Activated CD8-positive, alpha-beta memory T cell treated with anti-CD3 and anti-CD28 coated beads for 1 hour (primary cell): ENCODE results near the gene HYI.

Experiments used
- DNase-seq, 2 donors: peaks; one replicate each; pipeline ENCODE4 v3.0.0-alpha.2; 2020; ENCODE audit warnings: low read depth in 1 of 2; ENCODE audit errors: extremely low read depth in 1 of 2

The HYI gene

DNA sequence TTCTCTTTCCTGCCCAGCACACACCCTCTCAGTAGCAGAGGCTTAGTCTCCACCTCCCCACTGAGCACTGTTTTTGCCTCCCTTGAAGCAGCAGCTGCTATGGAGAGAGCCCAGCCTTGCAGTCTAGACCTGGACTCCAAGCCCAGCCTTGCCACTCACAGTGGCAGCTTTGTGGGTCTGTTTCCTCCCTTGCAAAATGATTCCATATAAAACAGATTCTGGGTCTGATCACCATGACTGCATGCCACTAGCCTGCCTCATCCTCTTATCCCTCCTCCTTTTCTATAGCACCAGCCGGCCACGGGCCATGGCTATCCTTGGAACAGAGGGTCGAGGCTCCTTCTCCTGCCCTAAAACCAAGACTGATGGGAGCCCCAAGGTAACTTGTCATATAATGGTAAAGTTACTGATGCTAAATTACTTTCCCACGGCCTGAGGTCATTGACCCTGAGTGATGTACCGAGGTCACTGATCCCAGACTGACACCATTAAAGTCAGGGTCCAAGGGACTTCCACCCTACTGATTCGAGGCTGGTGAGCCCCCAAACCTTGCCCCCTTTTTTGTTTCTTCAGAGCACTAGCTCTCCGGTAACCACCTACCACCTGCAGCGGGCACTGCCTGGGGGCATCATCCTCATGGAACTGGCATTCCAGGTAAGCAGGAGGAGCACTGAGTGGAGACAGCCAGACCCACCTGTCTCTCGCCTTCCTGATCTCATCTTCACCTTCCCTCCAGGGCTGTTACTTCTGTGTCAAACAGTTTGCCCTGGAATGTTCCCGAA, 7.9 kb downstream of the HYI start:
- DNase-seq, result no peak

DNA sequence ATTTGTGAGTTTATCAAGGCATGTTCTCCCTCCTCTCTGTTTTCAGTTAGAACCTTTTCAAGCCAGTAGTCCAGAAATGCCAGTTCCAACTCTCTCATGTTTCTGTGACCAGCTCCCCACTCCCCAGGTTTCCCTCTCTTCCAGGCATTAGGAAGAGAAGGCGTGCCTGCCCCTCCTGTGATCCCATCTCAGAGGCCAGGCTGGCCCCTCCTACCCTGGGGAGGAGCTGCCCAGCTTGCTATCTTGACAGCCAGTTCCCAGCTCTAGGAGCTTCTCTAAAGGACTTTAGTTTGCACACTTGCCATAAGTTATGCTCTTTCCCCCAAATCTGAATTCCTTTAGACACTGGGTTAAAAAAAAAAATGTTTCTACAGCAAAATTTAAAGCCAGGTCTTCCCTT, 8.9 kb downstream of the HYI start:
- DNase-seq, result no peak

DNA sequence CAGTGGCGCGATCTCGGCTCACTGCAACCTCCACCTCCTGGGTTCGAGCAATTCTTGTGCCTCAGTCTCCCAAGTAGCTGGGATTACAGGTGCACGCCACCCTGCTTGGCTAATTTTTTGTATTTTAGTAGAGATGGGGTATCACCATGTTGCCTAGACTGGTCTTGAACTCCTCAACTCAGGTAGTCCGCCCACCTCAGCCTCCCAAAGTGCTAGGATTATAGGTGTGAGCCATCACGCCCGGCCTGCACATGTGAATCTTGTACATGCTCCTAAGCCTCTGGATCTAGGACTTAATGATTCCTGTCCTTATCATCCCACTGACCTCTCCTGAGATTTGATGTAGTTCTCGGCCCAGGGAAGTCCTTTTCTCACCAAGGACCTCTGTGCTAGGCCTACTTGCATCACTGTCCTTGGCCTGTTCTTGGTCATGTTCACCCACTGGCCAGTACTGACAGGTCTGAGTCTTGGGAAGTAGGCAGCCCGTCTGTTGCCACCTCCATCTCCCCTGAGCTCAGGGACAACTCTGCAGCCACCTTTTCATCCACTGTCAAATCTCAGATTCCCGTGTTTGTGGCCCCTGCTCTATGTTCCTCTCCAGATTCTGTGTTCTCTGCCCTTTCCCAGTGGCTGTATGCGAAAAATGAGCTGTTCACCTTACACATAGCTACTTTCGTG, 9.4 kb downstream of the HYI start:
- DNase-seq, result no peak

GRCh38 chr1:43443197-43443946, 10.4 kb downstream of the HYI start:
- no peak for DNase-seq

GRCh38 chr1:43442756-43443155, 11.0 kb downstream of the HYI start:
- DNase-seq, result no peak

DNA sequence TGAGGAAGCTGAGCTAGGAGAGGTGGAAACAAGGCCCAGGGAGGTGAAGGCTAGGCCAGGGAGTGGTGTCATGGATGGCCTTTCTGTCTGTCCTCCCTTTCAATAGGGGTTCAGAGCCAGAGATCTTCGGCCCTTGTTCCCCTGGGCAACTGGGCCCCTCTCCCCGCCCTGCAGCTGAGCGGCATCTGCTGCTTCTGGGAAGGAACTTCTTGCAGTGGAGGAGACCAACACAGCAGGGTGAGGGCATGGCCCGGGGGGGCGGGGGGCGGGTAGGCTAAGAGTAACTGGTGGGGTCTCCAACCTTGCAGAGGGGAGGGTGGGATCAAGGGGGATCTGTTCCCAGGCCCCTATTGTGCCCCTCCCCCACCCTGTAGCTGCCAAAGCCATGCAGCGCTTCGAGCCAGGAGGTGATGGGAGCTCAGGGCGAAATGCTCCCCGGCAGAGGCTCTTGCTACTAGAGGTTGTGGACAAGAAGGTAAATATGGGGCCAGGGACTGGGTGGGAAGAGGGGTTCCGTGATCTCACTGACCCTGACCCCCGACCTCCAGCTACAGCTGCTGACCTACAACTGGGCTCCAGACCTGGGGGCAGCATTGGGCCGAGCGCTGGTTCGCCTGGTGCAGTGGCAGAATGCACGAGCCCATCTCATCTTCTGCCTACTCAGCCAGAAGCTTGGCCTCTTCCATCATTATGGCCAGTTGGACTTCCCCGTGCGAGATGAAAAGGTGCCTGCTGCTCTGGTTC, 11.7 kb downstream of the HYI start:
- DNase-seq, result no peak

- DNase-seq, result no peak
These were observed 12.4 kb downstream of the HYI start for GRCh38 chr1:43441166-43441893.

GRCh38 chr1:43440358-43440757, 13.4 kb downstream of the HYI start:
- no peak for DNase-seq

DNA sequence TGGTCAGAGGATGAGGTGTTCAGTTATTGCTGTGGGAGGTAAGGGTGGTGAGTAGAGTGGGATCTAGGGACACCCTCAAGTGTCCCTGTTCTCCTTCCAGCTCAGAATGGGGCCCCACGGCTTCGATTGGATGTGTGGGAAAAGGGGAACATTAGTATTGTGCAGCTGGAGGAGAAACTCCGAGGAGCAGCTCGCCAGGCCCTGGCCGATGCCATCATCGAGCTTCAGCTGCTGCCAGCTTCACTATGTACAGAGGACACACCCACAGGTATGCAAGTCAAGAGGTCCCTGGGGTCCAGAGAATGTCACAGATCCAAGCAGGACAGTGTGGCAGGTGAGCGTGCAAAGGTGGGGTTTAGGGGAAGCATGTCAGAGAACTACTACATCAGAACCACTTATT, 13.9 kb downstream of the HYI start:
- DNase-seq, result no peak

DNA sequence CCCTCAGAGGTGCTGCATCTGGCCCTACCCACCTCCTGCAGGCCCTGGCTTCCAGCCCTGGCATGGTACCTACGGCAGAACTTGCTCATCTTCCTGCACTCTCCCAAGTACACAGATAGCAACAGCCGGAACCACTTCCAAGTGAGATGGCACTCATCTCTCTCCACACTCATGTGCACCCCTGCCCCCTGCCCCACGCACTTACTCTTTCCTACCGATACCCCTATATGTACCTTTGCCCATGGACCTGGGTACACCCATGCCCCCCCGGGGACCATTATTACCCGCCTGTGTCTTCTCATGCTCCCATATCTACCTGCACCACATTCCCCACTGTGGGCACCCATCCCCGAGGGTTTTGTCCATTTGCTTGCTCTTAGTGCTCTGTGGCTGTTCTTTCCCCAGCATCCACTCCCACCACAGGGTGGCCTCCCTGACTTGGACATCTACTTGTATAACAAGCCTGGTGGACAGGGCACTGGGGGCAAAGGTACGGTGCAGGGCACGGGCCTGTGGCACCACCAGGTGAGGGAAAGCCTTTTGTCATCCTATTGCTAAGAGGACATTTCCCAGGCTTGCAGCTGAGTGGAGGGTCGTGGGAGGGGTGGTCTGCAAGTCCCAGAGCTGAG, 14.7 kb downstream of the HYI start:
- no peak for DNase-seq

GRCh38 chr1:43438576-43438952, 15.2 kb downstream of the HYI start:
- no peak for DNase-seq

DNA sequence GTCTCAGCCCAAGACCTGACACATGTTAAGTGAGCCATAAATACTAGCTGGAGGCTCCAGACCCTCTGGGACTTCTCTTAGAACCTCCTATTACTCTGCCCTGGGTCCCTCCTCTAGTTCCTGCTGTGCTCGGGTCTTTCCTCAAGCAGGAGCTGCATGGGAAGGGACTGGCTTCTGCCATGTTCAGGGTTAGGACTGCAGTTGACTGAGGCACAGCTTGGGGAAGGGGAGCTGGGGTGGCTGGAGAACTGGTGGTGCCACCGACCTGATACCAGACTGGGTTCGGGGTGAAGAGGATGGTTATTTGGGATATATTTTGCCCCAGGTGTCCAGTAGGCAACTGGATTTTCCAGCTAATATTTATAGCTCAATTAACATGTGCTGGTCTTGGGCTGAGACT, 15.7 kb downstream of the HYI start:
- DNase-seq, result no peak

DNA sequence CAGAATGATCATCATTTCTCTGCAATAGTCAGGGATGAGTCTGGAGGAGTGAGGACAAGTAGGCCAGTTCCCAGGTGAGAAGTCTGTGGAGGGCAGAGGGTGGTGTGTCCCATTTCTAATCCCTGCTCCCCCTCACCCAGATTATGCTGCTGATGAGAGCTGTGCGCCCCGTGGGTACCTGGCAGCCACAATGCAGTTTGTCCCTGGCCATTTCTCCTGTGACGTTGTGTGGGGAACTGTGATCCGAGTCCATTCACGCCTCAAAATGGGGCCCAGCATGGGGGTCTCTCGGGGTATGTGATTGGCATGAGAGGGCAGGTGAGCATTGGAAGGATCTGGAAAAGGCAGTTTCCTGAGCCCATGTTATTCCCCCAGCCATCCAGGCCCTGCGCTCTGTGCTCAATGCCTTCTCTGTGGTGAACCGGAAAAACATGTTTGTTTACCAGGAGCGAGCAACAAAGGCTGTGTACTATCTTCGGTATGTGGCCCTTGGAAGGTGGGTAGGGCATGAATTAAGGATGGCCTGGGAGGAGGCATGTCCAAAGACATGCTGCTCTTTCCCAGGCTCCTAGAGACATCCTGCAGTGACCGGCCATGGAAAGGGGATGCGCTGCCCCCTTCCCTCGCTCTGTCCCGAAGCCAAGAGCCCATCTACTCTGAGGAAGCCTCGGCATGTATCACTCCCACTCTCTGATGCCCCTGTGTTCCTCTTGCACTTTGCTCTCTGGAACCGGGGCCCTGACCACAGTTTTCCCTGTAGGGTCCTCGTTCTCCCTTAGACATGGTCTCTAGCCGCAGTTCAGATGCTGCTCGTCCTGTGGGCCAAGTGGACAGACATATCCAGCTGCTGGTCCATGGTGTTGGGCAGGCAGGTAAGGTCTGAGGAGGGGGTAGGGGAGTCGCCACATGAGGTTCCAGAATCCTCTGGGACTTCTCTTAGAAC, 16.4 kb downstream of the HYI start:
- no peak for DNase-seq

GRCh38 chr1:43436371-43436770, 17.4 kb downstream of the HYI start:
- DNase-seq, result no peak

DNA sequence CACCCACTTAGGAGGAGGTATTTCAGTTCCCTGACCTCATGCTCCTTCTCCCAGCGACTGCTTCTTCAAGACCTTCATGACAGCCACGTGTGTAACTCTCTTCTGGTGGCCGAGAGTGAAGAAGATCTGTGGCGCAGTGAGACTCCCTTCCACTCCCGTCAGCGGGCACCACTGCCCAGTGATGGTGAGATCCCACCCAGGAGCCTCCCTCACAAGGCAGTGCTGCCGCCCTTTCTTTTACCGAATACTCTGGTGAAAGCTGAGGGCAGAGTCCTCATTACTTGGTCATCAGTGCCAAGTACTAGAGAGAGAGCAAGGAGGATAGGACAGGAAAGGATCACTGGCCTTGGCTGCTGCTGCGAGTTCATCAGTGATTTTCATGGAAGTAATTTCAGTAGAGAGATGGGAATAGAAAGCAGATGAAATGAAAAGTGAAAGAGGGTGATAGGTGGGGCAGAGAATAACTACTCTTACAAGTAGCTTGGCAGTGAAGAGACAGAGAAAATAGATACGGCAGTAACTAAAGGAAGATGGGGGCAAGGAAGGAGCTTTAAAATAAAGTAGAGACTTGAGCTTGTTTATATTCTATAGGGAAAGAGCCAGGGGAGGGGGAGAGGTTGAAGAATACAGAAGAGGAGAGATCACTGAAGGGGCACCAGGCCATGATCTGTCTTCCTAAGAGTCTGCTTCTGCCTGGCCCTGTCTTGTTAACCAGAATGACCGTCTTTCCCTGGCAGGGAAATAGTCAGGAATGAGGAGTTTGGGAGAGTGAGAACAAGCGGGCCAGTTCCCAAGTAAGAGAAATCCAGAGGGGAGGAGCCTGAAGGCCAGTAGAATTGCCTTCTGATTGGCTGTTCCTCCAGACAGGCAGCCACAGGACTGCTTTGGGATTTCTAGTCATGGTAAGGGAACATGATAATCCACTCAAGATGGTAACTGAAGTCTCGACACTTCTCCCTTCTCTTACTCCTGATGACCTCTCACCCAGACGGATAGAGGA, 18.3 kb downstream of the HYI start:
- DNase-seq, result no peak

- DNase-seq, result no peak
These were observed 19.5 kb downstream of the HYI start for GRCh38 chr1:43434256-43434655.

- DNase-seq, result no peak
These were observed 20.8 kb downstream of the HYI start for GRCh38 chr1:43432907-43433306.
